Measurements from ENCODE around the gene RALGAPA2.

DNA sequence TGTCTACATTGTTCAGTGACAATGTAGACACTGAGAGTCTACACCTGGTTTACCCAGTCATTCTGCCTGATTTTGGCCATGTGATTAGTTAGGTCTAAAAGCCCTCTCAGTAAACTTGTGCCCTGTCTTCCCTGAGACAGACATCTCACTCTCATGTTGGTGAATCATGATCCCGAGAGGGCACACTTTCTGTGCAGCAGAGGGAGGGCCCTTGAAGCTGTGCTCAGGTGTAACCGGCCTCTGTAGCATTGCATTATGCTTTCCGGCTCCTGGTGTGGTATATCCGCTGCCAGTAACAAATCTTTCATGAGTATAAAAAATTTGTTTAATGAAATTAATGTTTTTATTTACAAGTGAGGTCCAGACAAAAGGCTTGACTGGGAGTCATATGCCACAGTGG, 85.0 kb downstream of the RALGAPA2 start:
- TF ChIP-seq CTCF (IDR thresholded peaks at IDR 0.05) (no peak), POLR2AphosphoS5 (IDR thresholded peaks at IDR 0.05; ENCODE audit: low read depth, low read length) (no peak), REST (IDR thresholded peaks at IDR 0.05; ENCODE audit: insufficient read depth in 1 of 2, low read depth in 2 of 2, low read length in 1 of 2) (no peak)

All from Panc1 (cell line).